Keratinocyte (primary cell): ENCODE results near the gene SMIM23. TPM values are rescaled to one million over a fixed set of nuclear protein-coding genes. Genes with fewer than 3 reads are reported as not detected.

Experiments used
- DNase-seq: peaks from one replicate; pipeline ENCODE4 v3.0.0-alpha.2; 2011; ENCODE audit warnings: low read depth, missing footprints, low spot score
- FAIRE-seq: peaks from 2 replicates; lab custom pipeline; 2011; peaks lifted over from hg19 to GRCh38; lab: Jason Lieb, UNC
- H2AFZ ChIP-seq: 2 replicates; pipeline ENCODE4 v1.6.0; 2012; ENCODE audit warnings: low read length, control low read depth, inconsistent platforms; ENCODE audit not compliant: control insufficient read depth
- H3K27ac ChIP-seq: 2 replicates; pipeline ENCODE4 v1.5.1; 2011; ENCODE audit warnings: low read length; ENCODE audit not compliant: control insufficient read depth, insufficient read depth
- H3K27me3 ChIP-seq: 3 replicates; pipeline ENCODE4 v1.6.0; 2011; ENCODE audit warnings: low read length; ENCODE audit not compliant: control insufficient read depth, insufficient read depth; ENCODE audit errors: extremely low read depth
- H3K36me3 ChIP-seq, 2 experiments: 2 replicates in 1 of 2; 3 replicates in 1 of 2; pipeline ENCODE4 v1.5.1; 2011; ENCODE audit warnings: low read length in 2 of 2, mild to moderate bottlenecking in 1 of 2; ENCODE audit not compliant: control insufficient read depth in 2 of 2, insufficient read depth in 2 of 2; ENCODE audit errors: extremely low read depth in 1 of 2
- H3K4me1 ChIP-seq: 3 replicates; pipeline ENCODE4 v1.5.1; 2011; ENCODE audit warnings: low read length; ENCODE audit not compliant: control insufficient read depth, insufficient read depth; ENCODE audit errors: extremely low read depth
- H3K4me2 ChIP-seq: 3 replicates; pipeline ENCODE4 v1.6.0; 2011; ENCODE audit warnings: low read depth, low read length; ENCODE audit not compliant: control insufficient read depth, insufficient read depth; ENCODE audit errors: extremely low read depth
- H3K4me3 ChIP-seq, 3 experiments: fragments of 200-600 bp in 1 of 3; sonication (generic) in 1 of 3; 2 replicates in 2 of 3; 3 replicates in 1 of 3; pipeline ENCODE4 v1.5.1; 2011 to 2016; ENCODE audit warnings: low read length in 3 of 3, mild to moderate bottlenecking in 3 of 3, control low read depth in 2 of 3, inconsistent platforms in 1 of 3, low read depth in 1 of 3, mixed read lengths in 1 of 3, mixed run types in 1 of 3, moderate library complexity in 1 of 3; ENCODE audit not compliant: control insufficient read depth in 2 of 3, insufficient read depth in 2 of 3; ENCODE audit errors: extremely low read depth in 1 of 3
- H3K79me2 ChIP-seq: 2 replicates; pipeline ENCODE4 v1.6.0; 2012; ENCODE audit warnings: low read length; ENCODE audit not compliant: control insufficient read depth, insufficient read depth
- H3K9ac ChIP-seq: 3 replicates; pipeline ENCODE4 v1.6.0; 2011; ENCODE audit warnings: low read length; ENCODE audit not compliant: control insufficient read depth, insufficient read depth; ENCODE audit errors: extremely low read depth
- H3K9me1 ChIP-seq: 3 replicates; pipeline ENCODE4 v1.6.0; 2011; ENCODE audit warnings: low read length; ENCODE audit not compliant: control insufficient read depth, insufficient read depth; ENCODE audit errors: extremely low read depth
- H3K9me3 ChIP-seq: 2 replicates; pipeline ENCODE4 v1.5.1; 2012; ENCODE audit warnings: low read depth, low read length; ENCODE audit not compliant: control insufficient read depth
- H4K20me1 ChIP-seq: 3 replicates; pipeline ENCODE4 v1.6.0; 2011; ENCODE audit warnings: low read length; ENCODE audit not compliant: control insufficient read depth, insufficient read depth; ENCODE audit errors: extremely low read depth
- CTCF ChIP-seq, 3 experiments: IDR thresholded peaks in 1 of 3; conservative IDR thresholded peaks in 1 of 3; optimal IDR thresholded peaks in 1 of 3; 2 replicates in 2 of 3; 3 replicates in 1 of 3; pipeline versions ENCODE3 to v1.5.1; 2011; ENCODE audit warnings: low read length in 3 of 3, mild to moderate bottlenecking in 3 of 3, moderate library complexity in 2 of 3, control low read depth in 1 of 3, inconsistent platforms in 1 of 3; ENCODE audit not compliant: insufficient read depth in 2 of 3; ENCODE audit errors: extremely low read depth in 1 of 3
- EZH2 ChIP-seq: IDR thresholded peaks from one replicate; pipeline ENCODE4 v1.6.1; 2012; ENCODE audit warnings: inconsistent platforms, mild to moderate bottlenecking, low read length, moderate library complexity
- dilution Hi-C: fragments of 300-500 bp; cut with MboI; formaldehyde crosslinking; loops from one replicate; pipeline ENCODE4 v1.7.0; 2020; ENCODE audit warnings: low sequenced_read_pairs; ENCODE audit not compliant: extremely low pct_ligation_motif_present
- polyA plus RNA-seq, 5 experiments: library from polyadenylated mRNA; depleted of rRNA in 3 of 5; stranded (reverse) in 3 of 5; stranded (forward) in 1 of 5; unstranded in 1 of 5; fragments of >200 nt; gene quantifications; 1 replicate in 1 of 5; 2 replicates in 3 of 5; 3 replicates in 1 of 5; pipeline versions ENCODE4 v1.2.1 to v1.2.3, GENCODE V29; 2011 to 2012; ENCODE audit warnings: missing spikeins in 2 of 5, low read depth in 1 of 5, low replicate concordance in 1 of 5

The SMIM23 gene
- polyA plus RNA-seq, 1 donor (not counting 4 experiments of a cell fraction or from before 2014, with no cell fraction given), result not detected

GRCh38 chr5:171743436-171744076 is 42.1 kb upstream of the SMIM23 start:
- TF ChIP-seq EZH2 (no peak), CTCF (optimal IDR thresholded peaks at IDR 0.05 in 1 of 3, IDR thresholded peaks at IDR 0.05 in 1 of 3, conservative IDR thresholded peaks at IDR 0.05 in 1 of 3; ENCODE audit: extremely low read depth in 1 of 3, insufficient read depth in 2 of 3, low read length in 3 of 3) (no peak)
- no peak overlapping the region for H3K4me3 ChIP-seq

GRCh38 chr5:171744264-171744663 is 41.4 kb upstream of the SMIM23 start:
- TF ChIP-seq EZH2 (no peak), CTCF (optimal IDR thresholded peaks at IDR 0.05 in 1 of 3, IDR thresholded peaks at IDR 0.05 in 1 of 3, conservative IDR thresholded peaks at IDR 0.05 in 1 of 3; ENCODE audit: extremely low read depth in 1 of 3, insufficient read depth in 2 of 3, low read length in 3 of 3) (no peak)
- no peak for DNase-seq
- Histone ChIP-seq H3K9me1 (no peaks in the 10 kb centered on the region), H2AFZ (no peak overlapping the region), H3K9me3 (no peaks in the 10 kb centered on the region), H3K4me2 (no peak overlapping the region), H3K27me3 (no peaks in the 10 kb centered on the region), H3K9ac (no peak overlapping the region), H3K27ac (no peak overlapping the region), H3K36me3 (no peaks in the 10 kb centered on the region), H3K4me3 (no peak overlapping the region), H3K4me1 (peaks cover 13% of the 10 kb centered on the region), H4K20me1 (no peaks in the 10 kb centered on the region), H3K79me2 (no peaks in the 10 kb centered on the region)
- dilution Hi-C loops, result no loop called here
- no peak for FAIRE-seq

More at GRCh38 chr5:171743436-171744076, 42.1 kb upstream of the SMIM23 start:
- DNase-seq (no peak), FAIRE-seq (no peak)
- Histone ChIP-seq H3K79me2 (no peaks in the 10 kb centered on the region), H3K9me1 (no peaks in the 10 kb centered on the region), H3K27me3 (no peaks in the 10 kb centered on the region), H3K9me3 (no peaks in the 10 kb centered on the region), H3K4me1 (peaks cover 13% of the 10 kb centered on the region), H3K36me3 (no peaks in the 10 kb centered on the region), H3K4me2 (no peak overlapping the region), H4K20me1 (no peaks in the 10 kb centered on the region), H2AFZ (no peak overlapping the region), H3K9ac (no peak overlapping the region), H3K27ac (no peak overlapping the region)
- dilution Hi-C loops, result no loop called here
